SK-N-SH (cell line): Measurements from ENCODE around the gene COQ5. TPM values are rescaled to one million over a fixed set of nuclear protein-coding genes. Genes with fewer than 3 reads are reported as not detected.

Experiments
- CTCF ChIA-PET: fragments of 300-600, 350-600 bp; formaldehyde crosslinking; extraction: SDS; loops from one replicate; lab custom pipeline; 2021; lab: Yijun Ruan, JAX
- POLR2A ChIA-PET: fragments of 350-600 bp; sonication (Branson Sonifier 250); formaldehyde crosslinking; extraction: SDS; loops from one replicate; lab custom pipeline; 2020; ENCODE audit warnings: antibody characterized with exemption, inconsistent platforms; lab: Yijun Ruan, JAX
- DNase-seq: peaks from one replicate; pipeline ENCODE4 v3.0.0; 2012
- H2AFZ ChIP-seq: fragments of 200-600 bp; sonication (generic); 2 replicates; pipeline ENCODE4 v1.8.1; 2016; ENCODE audit warnings: antibody characterized with exemption, mild to moderate bottlenecking, low read depth
- H3F3A ChIP-seq: fragments of 200-600 bp; sonication (generic); replicated peaks from 2 replicates; pipeline ENCODE3; 2016; ENCODE audit warnings: antibody characterized with exemption, mild to moderate bottlenecking; ENCODE audit not compliant: insufficient read depth
- H3K27ac ChIP-seq, 2 experiments: fragments of 200-500 bp in 1 of 2; fragments of 200-600 bp in 1 of 2; sonication (Bioruptor generic) in 1 of 2; sonication (generic), shearing (Covaris generic) in 1 of 2; 2 replicates each; pipeline versions ENCODE4 v1.5.1 to v1.6.1; 2014 to 2016; ENCODE audit warnings: low read depth in 2 of 2, inconsistent platforms in 1 of 2, low read length in 1 of 2, mild to moderate bottlenecking in 1 of 2, mixed read lengths in 1 of 2
- H3K27me3 ChIP-seq: fragments of 200-600 bp; sonication (generic), shearing (Covaris generic); 2 replicates; pipeline ENCODE4 v1.6.1; 2016; ENCODE audit warnings: mixed run types; ENCODE audit not compliant: insufficient read depth
- H3K36me3 ChIP-seq, 2 experiments: fragments of 200-500 bp in 1 of 2; fragments of 200-600 bp in 1 of 2; sonication (Bioruptor generic) in 1 of 2; sonication (generic) in 1 of 2; replicated peaks in 1 of 2; 2 replicates each; pipeline versions ENCODE3 to v1.5.1; 2014 to 2016; ENCODE audit warnings: low read length in 1 of 2, mild to moderate bottlenecking in 1 of 2; ENCODE audit not compliant: insufficient read depth in 2 of 2, control insufficient read depth in 1 of 2
- H3K4me1 ChIP-seq, 2 experiments: fragments of 200-500 bp in 1 of 2; fragments of 200-600 bp in 1 of 2; sonication (Bioruptor generic) in 1 of 2; sonication (generic), shearing (Covaris generic) in 1 of 2; 2 replicates each; pipeline versions ENCODE4 v1.5.1 to v1.6.1; 2014 to 2016; ENCODE audit warnings: low read depth in 1 of 2, low read length in 1 of 2, mixed run types in 1 of 2; ENCODE audit not compliant: insufficient read depth in 2 of 2, control insufficient read depth in 1 of 2
- H3K4me2 ChIP-seq: fragments of 200-600 bp; sonication (generic), shearing (Covaris generic); 2 replicates; pipeline ENCODE4 v1.6.1; 2017; ENCODE audit warnings: mixed run types
- H3K4me3 ChIP-seq, 2 experiments: fragments of 200-500 bp in 1 of 2; fragments of 200-600 bp in 1 of 2; sonication (Bioruptor generic) in 1 of 2; sonication (generic), shearing (Covaris generic) in 1 of 2; 2 replicates each; pipeline versions ENCODE4 v1.5.1 to v1.8.1; 2014 to 2016; ENCODE audit warnings: low read depth in 2 of 2, inconsistent platforms in 1 of 2, low read length in 1 of 2, mild to moderate bottlenecking in 1 of 2, mixed read lengths in 1 of 2, moderate library complexity in 1 of 2
- H3K79me2 ChIP-seq: fragments of 200-600 bp; sonication (generic); 2 replicates; pipeline ENCODE4 v1.8.1; 2017; ENCODE audit warnings: mild to moderate bottlenecking; ENCODE audit not compliant: insufficient read depth
- H3K9ac ChIP-seq: fragments of 200-600 bp; sonication (generic); 2 replicates; pipeline ENCODE4 v1.6.1; 2017; ENCODE audit warnings: mixed run types
- H3K9me2 ChIP-seq: fragments of 200-600 bp; sonication (generic); 2 replicates; pipeline ENCODE4 v1.6.1; 2017; ENCODE audit warnings: mixed run types
- H3K9me3 ChIP-seq: fragments of 200-600 bp; sonication (generic); 2 replicates; pipeline ENCODE4 v1.6.1; 2017; ENCODE audit warnings: mixed run types, mild to moderate bottlenecking, moderate library complexity
- H4K20me1 ChIP-seq: fragments of 200-600 bp; sonication (generic); 2 replicates; pipeline ENCODE4 v1.6.1; 2017; ENCODE audit warnings: mild to moderate bottlenecking, mixed run types; ENCODE audit not compliant: insufficient read depth
- CHD2 ChIP-seq: fragments of 150-350 bp; IDR thresholded peaks from 2 replicates; pipeline ENCODE4 v1.6.1; 2018; ENCODE audit warnings: low read length; ENCODE audit not compliant: partially characterized antibody
- CTCF ChIP-seq: fragments of 200-600 bp; sonication (generic); IDR thresholded peaks from 2 replicates; pipeline ENCODE4 v1.6.1; 2017; ENCODE audit warnings: antibody characterized with exemption, mild to moderate bottlenecking, moderate library complexity
- ELF1 ChIP-seq: IDR thresholded peaks from 2 replicates; pipeline ENCODE4 v1.4.0; 2012
- EP300 ChIP-seq, 2 experiments: IDR thresholded peaks; 2 replicates each; pipeline versions ENCODE4 v1.4.0 to v1.6.1; 2012; ENCODE audit warnings: borderline replicate concordance in 1 of 2, low read depth in 1 of 2, low read length in 1 of 2
- FOSL2 ChIP-seq: IDR thresholded peaks from 2 replicates; pipeline ENCODE4 v1.4.0; 2012; ENCODE audit warnings: low read depth, mild to moderate bottlenecking, moderate library complexity, borderline replicate concordance
- FOXJ3 ChIP-seq: sonication (generic); formaldehyde crosslinking; IDR thresholded peaks from 2 replicates; pipeline ENCODE4 v1.5.1; 2020; ENCODE audit warnings: mild to moderate bottlenecking, missing genetic modification reagents
- GATA2 ChIP-seq: sonication (generic); formaldehyde crosslinking; IDR thresholded peaks from 2 replicates; pipeline ENCODE4 v1.5.0; 2020; ENCODE audit warnings: mild to moderate bottlenecking, missing genetic modification reagents
- POLR2AphosphoS5 ChIP-seq: IDR thresholded peaks from 2 replicates; pipeline ENCODE4 v1.6.1; 2012; ENCODE audit warnings: low read depth, low read length
- RFX5 ChIP-seq: IDR thresholded peaks from 2 replicates; pipeline ENCODE4 v1.6.1; 2012; ENCODE audit warnings: mild to moderate bottlenecking, improper control_type of control experiment, low read length
- RXRA ChIP-seq: IDR thresholded peaks from 2 replicates; pipeline ENCODE4 v1.4.0; 2012; ENCODE audit warnings: low read depth, mild to moderate bottlenecking, borderline replicate concordance
- SIN3A ChIP-seq: IDR thresholded peaks from 2 replicates; pipeline ENCODE4 v1.6.1; 2012; ENCODE audit warnings: low read depth, mild to moderate bottlenecking, low read length, moderate library complexity, borderline replicate concordance
- SMC3 ChIP-seq: IDR thresholded peaks from 2 replicates; pipeline ENCODE4 v1.6.1; 2012; ENCODE audit warnings: low read depth, low read length, improper control_type of control experiment
- TAF1 ChIP-seq: IDR thresholded peaks from 2 replicates; pipeline ENCODE4 v1.6.1; 2012; ENCODE audit warnings: low read depth, mild to moderate bottlenecking, low read length, moderate library complexity, borderline replicate concordance
- USF2 ChIP-seq: fragments of 150-350 bp; IDR thresholded peaks from 2 replicates; pipeline ENCODE4 v1.6.1; 2017; ENCODE audit warnings: antibody characterized with exemption, low read length, low read depth, borderline replicate concordance
- YY1 ChIP-seq: IDR thresholded peaks from 2 replicates; pipeline ENCODE4 v1.4.0; 2012; ENCODE audit warnings: low read depth, mild to moderate bottlenecking
- ZBTB33 ChIP-seq: IDR thresholded peaks from 2 replicates; pipeline ENCODE4 v1.4.0; 2012; ENCODE audit warnings: low read depth, borderline replicate concordance
- WGBS: methylation state at CpG from one replicate; pipeline ENCODE4 v1.1.6; 2017; ENCODE audit warnings: low lambda C conversion rate; 5-methylcytosine and 5-hydroxymethylcytosine counted together
- polyA plus RNA-seq, 3 experiments: library from polyadenylated mRNA; depleted of rRNA; stranded (reverse); fragments of >200 nt; gene quantifications; 2 replicates each; pipeline ENCODE4 v1.2.3, GENCODE V29; 2012

Gene COQ5
- polyA plus RNA-seq, 1 of the 3 experiments (the other 2 are of a cell fraction): 28.0 TPM

- ChIA-PET POLR2A (no interaction called here), CTCF (interaction anchor here (0.9 to 1.1 kb wide), 2 partner anchors 9 to 398 kb away, joined by 3 read pairs; no protein-coding TSS in a partner anchor)
- H3K27ac ChIP-seq: no peak overlapping the region
- no peaks in the 10 kb centered on the region for H3K9me3 ChIP-seq
- H3K4me2 ChIP-seq: no peak overlapping the region
- no peak overlapping the region for H2AFZ ChIP-seq
- peaks cover 4% of the 10 kb centered on the region for H3F3A ChIP-seq
- H3K4me3 ChIP-seq: no peak overlapping the region
- no peaks in the 10 kb centered on the region for H4K20me1 ChIP-seq
- DNase-seq: no peak
- H3K4me1 ChIP-seq: no peaks in the 10 kb centered on the region
- H3K36me3 ChIP-seq: peaks cover 70 to 74% of the 10 kb centered on the region in 2 experiments
- H3K79me2 ChIP-seq: peaks cover 4% of the 10 kb centered on the region; the same call in 1 of the 2 replicates
- no peak overlapping the region for H3K9ac ChIP-seq
- no peaks in the 10 kb centered on the region for H3K9me2 ChIP-seq
- WGBS: 87% methylated on average over 2 of the region's 2 CpGs
- no peaks in the 10 kb centered on the region for H3K27me3 ChIP-seq
- TF ChIP-seq FOXJ3 (CRISPR knock-in tag) (no peak), RFX5 (no peak), POLR2AphosphoS5 (no peak), ZBTB33 (no peak), CHD2 (no peak), EP300 (IDR thresholded peaks at IDR 0.05; ENCODE audit: borderline replicate concordance in 1 of 2, low read depth in 1 of 2, low read length in 1 of 2) (no peak), RXRA (no peak), SIN3A (no peak), CTCF (no peak), USF2 (no peak), SMC3 (no peak), TAF1 (no peak)
Measured at GRCh38 chr12:120574106-120574505, 45.1 kb upstream of the COQ5 start.

- Histone ChIP-seq H3K9me2 (no peaks in the 10 kb centered on the region), H3K79me2 (peaks cover 4% of the 10 kb centered on the region; the same call in 1 of the 2 replicates), H3K36me3 (peaks cover 64 to 75% of the 10 kb centered on the region in 2 experiments), H3K4me3 (no peak overlapping the region)
- POLR2A ChIA-PET: no interaction called here
- TF ChIP-seq GATA2 (CRISPR knock-in tag): no peak
- no peak for TF ChIP-seq FOSL2
- TF ChIP-seq ELF1: no peak
- TF ChIP-seq RXRA: no peak
- TF ChIP-seq RFX5: no peak
- no peak for TF ChIP-seq YY1
- TF ChIP-seq SIN3A: no peak
- TF ChIP-seq, all 33 proteins: peak for 0
- CTCF ChIA-PET: interaction anchor here (1.1 kb wide), 1 partner anchor 398 kb away, joined by 3 read pairs; no protein-coding TSS in a partner anchor
- Histone ChIP-seq H3K4me1 (no peaks in the 10 kb centered on the region), H2AFZ (no peak overlapping the region), H3F3A (peaks cover 6% of the 10 kb centered on the region), H3K9ac (no peak overlapping the region), H3K4me2 (no peak overlapping the region), H4K20me1 (no peaks in the 10 kb centered on the region), H3K27ac (no peak overlapping the region), H3K9me3 (no peaks in the 10 kb centered on the region), H3K27me3 (no peaks in the 10 kb centered on the region)
- WGBS: 91% methylated on average over 6 of the region's 6 CpGs
- DNase-seq: no peak
Measured at GRCh38 chr12:120573560-120573959, 44.6 kb upstream of the COQ5 start.
